Non-pigmented ciliary epithelial cell (primary cell): ENCODE measurements around the gene SART3.
A peak's percentile ranks its signal among the peaks of the same experiment; 100 is the strongest.
"Not testable (repeated sequence)": the region's sequence is repeated elsewhere in the genome, so short reads cannot be mapped to it uniquely, and the experiment has no call there.

Experiments
- DNase-seq: peaks from one replicate; pipeline ENCODE4 v3.0.0-alpha.2; 2010; ENCODE audit warnings: low read depth

SART3 gene

DNA sequence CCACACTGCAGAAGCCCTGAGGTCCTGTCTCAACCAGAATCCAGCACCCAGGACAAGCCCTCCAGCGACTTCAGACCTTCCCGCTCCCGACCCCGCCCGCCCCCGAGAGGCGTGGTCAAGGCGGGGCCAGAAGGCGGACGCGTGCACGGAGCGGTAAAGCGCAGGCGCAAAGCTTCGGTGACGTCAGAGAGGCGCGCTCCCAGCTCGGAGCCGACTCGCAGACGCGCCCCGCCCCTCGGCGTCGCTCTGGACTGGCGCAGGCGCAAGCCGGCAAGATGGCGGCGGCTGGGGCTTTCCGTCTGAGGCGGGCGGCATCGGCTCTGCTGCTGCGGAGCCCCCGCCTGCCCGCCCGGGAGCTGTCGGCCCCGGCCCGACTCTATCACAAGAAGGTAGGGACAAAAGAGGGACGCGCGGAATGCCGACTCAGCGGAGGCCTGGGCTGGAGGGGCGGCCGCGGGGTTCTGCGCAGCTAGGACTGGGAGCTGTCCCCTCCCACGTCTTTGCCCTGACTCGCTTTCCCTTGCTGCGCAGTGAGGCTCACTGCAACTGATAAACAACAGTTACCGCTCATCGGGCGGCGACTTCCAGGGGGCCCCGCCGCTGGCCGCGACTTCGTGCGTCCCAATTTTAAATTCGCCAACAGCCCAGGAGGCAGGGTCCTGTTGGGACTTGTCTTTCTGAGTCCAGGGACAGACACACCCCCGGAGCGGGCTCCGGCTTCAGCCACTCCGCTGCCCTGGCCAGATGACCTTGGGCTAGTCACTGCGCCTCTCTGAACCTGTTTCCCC lies 1.6 kb upstream of the SART3 start, which contains the start of gene ISCU:
Gene ISCU (plus strand): TSS at position 249 of the 788 bp plus-strand sequence. CDS start 27 bp downstream, at position 276.
- peak; percentile 77 for DNase-seq

DNA sequence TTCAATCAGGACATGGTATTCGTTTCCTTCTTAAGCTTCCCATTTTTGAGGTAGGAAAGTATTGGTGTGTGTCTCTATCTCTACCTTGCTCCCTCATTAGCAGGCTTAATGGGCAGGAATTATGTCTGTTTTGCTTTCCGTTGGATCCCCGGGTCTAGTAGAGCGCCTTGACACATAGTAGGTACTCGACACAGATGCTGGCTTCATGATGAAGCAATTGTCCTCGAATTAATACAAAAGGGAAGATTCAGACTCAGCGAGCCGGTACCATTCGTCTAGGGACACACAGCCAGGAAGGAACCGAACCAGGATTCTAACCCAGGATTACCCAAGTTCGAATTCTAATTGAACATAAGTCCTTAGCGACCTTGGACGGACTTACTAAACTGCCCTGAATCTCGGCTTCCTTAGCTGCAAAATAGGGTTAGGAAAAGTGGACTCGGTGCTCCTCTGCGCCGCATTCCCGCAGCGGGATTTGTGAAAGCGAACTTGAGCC lies 927 bp upstream of the SART3 start:
- DNase-seq: no peak

DNA sequence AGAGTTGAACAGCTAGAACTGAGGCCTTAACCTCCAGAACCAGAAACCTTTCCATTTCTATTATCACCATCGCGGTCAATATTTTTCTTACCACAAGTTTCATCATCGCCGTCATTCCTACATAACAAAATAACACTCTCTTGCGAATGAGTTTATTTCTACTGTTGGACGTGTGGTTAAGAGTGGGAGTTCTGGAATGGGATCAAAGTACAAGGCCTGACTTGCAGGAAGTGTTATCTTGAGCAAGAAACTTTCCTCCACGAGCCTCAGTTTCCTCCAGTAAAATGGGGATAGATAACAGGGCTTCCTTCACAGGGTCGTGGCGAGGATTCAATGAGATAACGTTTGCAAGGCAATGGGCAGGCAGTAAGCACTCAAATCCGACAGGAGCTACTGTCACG lies 652 bp downstream of the SART3 start:
- peak; percentile 78 for DNase-seq

DNA sequence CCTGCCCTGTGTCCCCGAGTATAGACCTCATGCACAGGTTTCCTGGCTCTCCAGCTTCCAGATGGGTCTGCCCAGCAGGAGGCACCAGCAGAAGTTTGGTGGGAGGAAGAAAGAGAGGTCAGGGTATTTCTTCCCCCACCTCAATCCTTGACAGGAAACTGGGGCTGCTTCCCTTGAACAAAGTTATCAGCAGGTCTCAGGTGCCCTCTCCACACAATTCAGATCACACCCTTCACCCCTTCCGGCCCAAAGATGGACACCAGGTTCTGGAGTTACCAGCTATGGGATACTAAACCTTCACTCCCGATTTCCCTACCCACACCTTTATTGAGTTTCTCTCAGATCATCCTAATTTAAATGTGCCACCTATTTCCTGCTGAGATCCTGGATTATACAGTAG lies 1.2 kb downstream of the SART3 start:
- DNase-seq: no peak

DNA sequence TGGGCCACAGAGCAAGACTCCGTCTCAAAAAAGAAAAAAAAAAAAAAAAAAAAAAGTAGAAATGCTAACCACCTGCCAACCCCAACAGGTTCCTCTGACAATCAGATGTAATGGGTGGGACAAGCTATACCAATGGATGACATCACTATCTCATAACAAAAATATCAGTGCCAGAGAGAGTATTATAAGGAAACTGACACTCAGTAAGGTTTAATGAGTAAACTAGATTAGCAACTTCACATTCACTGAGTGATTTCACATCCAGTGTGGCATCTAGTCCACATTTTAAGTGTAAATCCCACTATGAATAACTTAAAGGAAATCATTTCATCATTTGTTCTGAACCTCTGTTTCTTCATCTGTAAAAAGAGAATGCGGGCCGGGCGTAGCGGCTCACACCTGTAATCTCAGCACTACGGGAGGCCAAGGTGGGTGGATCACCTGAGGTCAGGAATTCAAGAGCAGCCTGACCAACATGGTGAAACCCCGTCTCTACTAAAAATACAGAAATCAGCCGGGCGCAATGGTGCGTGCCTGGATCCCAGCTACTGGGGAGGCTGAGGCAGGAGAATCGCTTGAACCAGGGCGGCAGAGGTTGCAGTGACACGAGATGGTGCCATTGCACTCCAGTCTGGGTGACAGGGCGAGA lies 1.8 kb downstream of the SART3 start:
- DNase-seq: no peak

GRCh38 chr12:108555383-108555782 lies 5.6 kb downstream of the SART3 start:
- DNase-seq: not testable (repeated sequence)

GRCh38 chr12:108553799-108554198 lies 7.2 kb downstream of the SART3 start:
- DNase-seq: no peak

GRCh38 chr12:108551535-108551934 lies 9.4 kb downstream of the SART3 start:
- peak; percentile 38 for DNase-seq

GRCh38 chr12:108548954-108549521 lies 11.9 kb downstream of the SART3 start:
- no peak for DNase-seq

DNA sequence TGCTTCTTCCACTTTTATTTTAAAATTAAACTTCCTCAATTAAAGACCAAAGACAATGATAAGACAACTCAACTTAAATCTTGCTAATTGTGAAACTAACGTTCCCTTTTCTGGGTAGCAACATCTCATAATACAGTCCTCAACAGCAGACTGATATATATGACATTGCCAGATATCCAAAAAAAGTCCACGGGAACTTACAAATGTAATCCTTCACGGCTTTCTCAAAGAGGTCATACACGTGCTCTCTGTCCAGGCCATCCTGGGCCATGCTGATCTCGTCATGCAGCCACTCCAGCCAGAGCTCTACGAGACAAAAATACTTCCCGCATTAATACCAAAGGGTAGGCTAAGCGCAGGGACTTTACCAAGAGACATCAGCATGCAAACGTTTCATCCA lies 13.3 kb downstream of the SART3 start:
- no peak for DNase-seq

DNA sequence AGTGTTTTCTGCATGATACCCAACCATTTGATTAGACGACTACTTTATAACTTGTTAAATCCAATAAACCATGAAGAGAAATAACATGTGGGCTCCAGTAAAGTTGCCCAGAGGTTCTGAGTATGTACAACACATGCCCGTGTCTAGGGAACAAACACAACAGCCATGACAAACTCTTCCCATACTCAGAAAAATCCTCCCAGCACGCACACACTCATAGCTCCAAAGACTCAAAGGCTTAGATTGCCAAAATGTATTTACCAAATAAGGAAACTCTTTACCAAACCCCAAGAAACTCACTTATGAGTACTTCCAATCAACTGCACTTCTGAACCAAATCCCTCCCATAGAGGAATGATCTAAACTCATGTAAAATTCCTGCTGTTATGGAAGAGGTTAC lies 17.3 kb downstream of the SART3 start:
- no peak for DNase-seq

- no peak for DNase-seq
Measured at GRCh38 chr12:108542320-108542719, 18.7 kb downstream of the SART3 start.

- DNase-seq: no peak
Measured at GRCh38 chr12:108538616-108539195, 22.3 kb downstream of the SART3 start.

DNA sequence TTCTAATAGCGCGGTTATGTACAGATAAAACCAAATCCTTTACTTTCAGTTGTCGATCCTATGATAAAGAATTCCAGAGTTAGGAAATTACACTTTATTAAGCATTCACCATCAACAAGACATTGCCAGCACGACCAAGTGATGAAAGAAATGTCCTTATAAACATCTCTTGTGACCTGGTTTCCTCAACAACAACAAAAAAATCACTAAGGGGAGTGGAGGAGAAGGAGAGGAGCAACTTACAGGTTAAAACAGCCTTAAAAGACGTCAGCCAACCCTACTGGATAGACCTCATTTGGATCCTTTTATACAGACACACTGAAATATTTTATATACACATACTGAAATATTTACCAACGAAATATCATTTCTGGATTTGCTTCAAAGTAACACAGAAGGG lies 22.8 kb downstream of the SART3 start:
- DNase-seq: no peak

DNA sequence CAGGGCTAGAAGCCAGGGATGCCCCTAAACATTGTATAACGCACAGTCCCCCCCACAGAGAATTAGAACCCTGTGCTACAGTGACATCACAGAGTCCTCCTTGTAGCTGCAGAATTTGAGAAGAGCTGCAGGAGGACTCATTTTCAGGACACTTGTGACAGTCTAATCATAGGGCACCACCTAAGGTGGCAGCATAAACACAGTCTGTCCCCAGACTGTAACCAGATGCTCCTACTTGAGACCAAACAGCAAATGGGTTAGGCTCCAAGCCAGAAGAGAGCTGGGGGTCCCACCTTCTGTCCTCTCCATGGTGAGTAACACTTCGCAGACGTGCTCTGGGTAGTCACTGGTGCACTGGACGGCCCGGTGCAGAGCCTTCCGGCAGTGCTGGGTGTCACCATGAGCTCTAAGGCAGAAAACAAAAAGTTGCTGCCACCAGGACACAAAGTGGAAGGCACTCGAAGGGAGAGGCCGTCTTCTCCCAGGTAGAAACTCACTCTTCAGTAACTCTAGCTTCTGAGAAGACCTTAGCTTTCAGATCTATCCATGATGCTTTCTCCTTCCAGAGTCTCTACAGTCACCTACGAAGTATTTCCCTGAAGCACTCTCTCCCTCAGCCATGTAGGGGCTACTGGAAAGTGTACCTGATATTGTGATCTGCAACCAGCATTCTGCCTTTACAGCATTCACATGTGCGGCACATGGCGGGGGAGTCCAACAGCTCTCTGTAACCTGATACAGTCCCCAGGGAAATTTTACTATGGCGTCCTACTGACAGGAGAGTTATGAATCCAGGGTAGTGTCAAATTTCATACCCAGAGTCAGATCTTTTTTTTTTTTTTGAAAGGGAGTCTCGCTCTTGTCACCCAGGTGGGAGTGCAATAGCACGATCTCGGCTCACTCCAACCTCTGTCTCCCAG lies 28.8 kb downstream of the SART3 start:
- no peak for DNase-seq

DNA sequence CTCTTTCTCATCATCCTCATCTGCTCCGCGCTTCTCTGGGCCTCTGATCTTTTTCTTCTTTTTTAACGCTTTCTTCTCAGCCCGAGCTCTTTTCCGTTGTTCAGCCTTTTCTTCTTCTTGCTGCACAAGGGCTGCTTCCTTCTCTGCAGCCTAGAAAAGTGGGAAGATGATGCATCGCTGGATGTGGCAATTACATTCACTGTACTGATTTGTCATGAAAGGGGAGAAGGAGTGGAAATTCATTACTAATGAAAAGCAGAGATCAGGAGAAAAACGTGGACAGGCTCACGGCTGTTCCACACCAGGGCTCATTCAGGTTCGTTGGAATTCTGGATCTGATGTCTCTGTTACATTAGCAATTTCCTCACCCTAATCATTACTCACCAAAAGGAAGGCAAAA lies 30.8 kb downstream of the SART3 start:
- DNase-seq: no peak

DNA sequence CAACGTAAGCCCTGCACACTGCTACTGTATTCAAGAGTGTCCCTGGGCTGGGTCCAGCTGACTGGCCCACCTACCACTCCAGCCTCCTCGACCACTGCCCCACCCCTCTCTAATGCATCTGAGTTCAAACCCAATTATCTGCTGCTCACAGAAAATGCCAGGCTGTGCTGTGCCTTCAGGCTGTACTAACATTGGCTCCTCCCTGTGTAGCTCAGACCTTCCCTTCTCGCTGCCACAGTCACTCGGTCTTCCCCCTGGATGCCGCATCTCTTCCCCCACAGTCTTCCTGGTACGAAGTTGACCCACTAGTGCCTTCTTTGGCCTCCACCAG lies 33.8 kb downstream of the SART3 start:
- DNase-seq: no peak

- no peak for DNase-seq
Measured at GRCh38 chr12:108526482-108527165, 34.3 kb downstream of the SART3 start.

DNA sequence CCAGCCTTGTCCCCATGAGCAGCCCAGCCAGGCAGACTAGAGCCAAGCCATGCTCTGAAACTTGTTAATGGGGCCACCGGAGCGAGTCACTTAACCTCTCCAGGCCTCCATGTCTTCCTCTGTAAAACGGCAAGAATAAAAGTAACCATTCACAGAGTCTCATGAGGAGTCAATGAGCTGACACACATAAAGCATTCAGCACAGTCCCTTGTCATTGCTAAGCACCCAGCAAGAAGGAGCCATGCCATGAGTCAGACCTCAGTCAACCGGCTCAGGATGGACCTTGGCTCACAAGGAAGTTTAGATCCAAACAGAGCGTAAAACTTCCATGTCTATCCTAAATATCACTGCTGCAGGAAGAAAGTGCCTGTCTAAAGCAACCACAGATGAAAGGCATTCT lies 35.3 kb downstream of the SART3 start:
- DNase-seq: peak; percentile 32

GRCh38 chr12:108523365-108523764 lies 37.6 kb downstream of the SART3 start:
- DNase-seq: no peak

GRCh38 chr12:108519558-108519957 lies 41.4 kb downstream of the SART3 start:
- no peak for DNase-seq
